K562 (cell line): ENCODE data around the gene GPR108. TPM values are rescaled to one million over a fixed set of nuclear protein-coding genes. Genes with fewer than 3 reads are reported as not detected.

ENCODE experiments used
- ARHGAP35 ChIP-seq: fragments of 450-650 bp; IDR thresholded peaks from 2 replicates; pipeline ENCODE4 v1.6.1; 2018; ENCODE audit not compliant: partially characterized antibody
- ATF4 ChIP-seq: fragments of 450-650 bp; formaldehyde crosslinking; IDR thresholded peaks from 2 replicates; pipeline ENCODE4 v1.4.0; 2022; ENCODE audit warnings: mild to moderate bottlenecking, moderate library complexity
- ETV1 ChIP-seq: fragments of 450-650 bp; conservative IDR thresholded peaks from 2 replicates; pipeline ENCODE4 v1.6.1; 2016; ENCODE audit warnings: missing genetic modification characterization, control low read depth, low read depth, missing compliant biosample characterization
- FIP1L1 ChIP-seq: fragments of 200-400 bp; formaldehyde crosslinking; IDR thresholded peaks from 2 replicates; pipeline ENCODE4 v1.6.1; 2018; ENCODE audit warnings: mild to moderate bottlenecking, low read depth, low read length; ENCODE audit not compliant: poor library complexity, severe bottlenecking
- FOXO4 ChIP-seq: fragments of 450-650 bp; formaldehyde crosslinking; IDR thresholded peaks from 2 replicates; pipeline ENCODE4 v1.4.0; 2020; ENCODE audit warnings: mild to moderate bottlenecking, moderate library complexity
- MTA2 ChIP-seq: fragments of 450-650 bp; IDR thresholded peaks from 2 replicates; pipeline ENCODE4 v1.6.1; 2016; ENCODE audit warnings: low read depth
- MYC ChIP-seq, 2 experiments: fragments of 250-450 bp in 1 of 2; sonication (Bioruptor Pico) in 1 of 2; IDR thresholded peaks; 2 replicates each; pipeline versions ENCODE4 v1.5.1 to v1.6.1; 2012 to 2021; ENCODE audit warnings: low read depth in 2 of 2, borderline replicate concordance in 1 of 2, improper control_type of control experiment in 1 of 2, low read length in 1 of 2, mild to moderate bottlenecking in 1 of 2, moderate library complexity in 1 of 2
- NBN ChIP-seq: fragments of 450-650 bp; IDR thresholded peaks from 2 replicates; pipeline ENCODE4 v1.6.1; 2016; ENCODE audit warnings: low read depth, mild to moderate bottlenecking
- RB1 ChIP-seq: fragments of 450-650 bp; IDR thresholded peaks from 2 replicates; pipeline ENCODE4 v1.6.1; 2017; ENCODE audit warnings: low read depth, mild to moderate bottlenecking
- RNF219 ChIP-seq: fragments of 250-450 bp; sonication (Bioruptor Pico); IDR thresholded peaks from 2 replicates; pipeline ENCODE4 v1.5.0; 2022; ENCODE audit warnings: mild to moderate bottlenecking
- SIN3A ChIP-seq, 2 experiments: fragments of 150-350 bp in 1 of 2; IDR thresholded peaks; 2 replicates each; pipeline ENCODE4 v1.6.1; 2011 to 2016; ENCODE audit warnings: borderline replicate concordance in 2 of 2, low read depth in 2 of 2, low read length in 2 of 2, mild to moderate bottlenecking in 2 of 2, moderate library complexity in 2 of 2; ENCODE audit not compliant: control insufficient read depth in 1 of 2
- STAG1 ChIP-seq: sonication (generic); formaldehyde crosslinking; IDR thresholded peaks from 2 replicates; pipeline ENCODE4 v1.5.0; 2020; ENCODE audit warnings: missing genetic modification reagents, borderline replicate concordance
- TEAD4 ChIP-seq, 2 experiments: sonication (generic) in 1 of 2; formaldehyde crosslinking in 1 of 2; IDR thresholded peaks; 2 replicates each; pipeline versions ENCODE4 v1.6.1 to v1.8.0; 2012 to 2022; ENCODE audit warnings: borderline replicate concordance in 1 of 2, inconsistent platforms in 1 of 2, low read length in 1 of 2, mild to moderate bottlenecking in 1 of 2, missing genetic modification reagents in 1 of 2
- USF2 ChIP-seq: sonication (generic); formaldehyde crosslinking; IDR thresholded peaks from 2 replicates; pipeline ENCODE4 v1.5.0; 2020; ENCODE audit warnings: missing genetic modification reagents
- ZFP36 ChIP-seq: fragments of 150-350 bp; IDR thresholded peaks from 2 replicates; pipeline ENCODE4 v1.6.1; 2018; ENCODE audit warnings: low read length, low read depth; ENCODE audit not compliant: partially characterized antibody
- ZFP91 ChIP-seq: sonication (generic); formaldehyde crosslinking; IDR thresholded peaks from 2 replicates; pipeline ENCODE4 v1.8.0; 2022; ENCODE audit warnings: mild to moderate bottlenecking, missing genetic modification reagents
- ZZZ3 ChIP-seq: fragments of 450-650 bp; IDR thresholded peaks from 2 replicates; pipeline ENCODE4 v1.6.1; 2016; ENCODE audit warnings: antibody characterized with exemption, mild to moderate bottlenecking, moderate library complexity
- polyA plus RNA-seq, 8 experiments: library from polyadenylated mRNA; depleted of rRNA in 4 of 8; stranded (reverse) in 5 of 8; unstranded in 3 of 8; fragments of >200 nt; fragmentation: Nextera tagmentation in 2 of 8; fragmentation: Illumina TruSeq in 1 of 8; extraction: Ambion mirVana in 2 of 8; extraction: Trizol in 1 of 8; gene quantifications; 2 replicates each; pipeline versions ENCODE4 v1.2.1 to v1.2.3, GENCODE V29; 2011 to 2014; ENCODE audit warnings: inconsistent platforms in 1 of 8, missing spikeins in 1 of 8
- total RNA-seq, 7 experiments: library from RNA; depleted of rRNA in 6 of 7; stranded (reverse); fragments of >200 nt in 6 of 7; fragmentation: Illumina TruSeq in 2 of 7; extraction: Trizol in 2 of 7; gene quantifications; 2 replicates each; pipeline versions ENCODE4 v1.2.1 to v1.2.3, GENCODE V29; 2011 to 2021; ENCODE audit warnings: low replicate concordance in 1 of 7

GPR108 gene
- total and polyA plus RNA-seq, 9 of the 15 experiments (the other 6 are each of a cell fraction or from before 2014, with no cell fraction given) = 2.4 to 33.2 (median 24.4) TPM

- TF ChIP-seq ATF4 (CRISPR knock-in tag) (no peak), RNF219 (CRISPR knock-in tag) (no peak), ARHGAP35 (no peak), USF2 (CRISPR knock-in tag) (peak; percentile 41; the same call in 1 of the 2 replicates), FOXO4 (CRISPR knock-in tag) (no peak; the same call in 1 of the 2 replicates), ZFP36 (peak; percentile 39), ZFP91 (no peak), ZZZ3 (no peak), RB1 (peak; percentile 49; the same call in 1 of the 2 replicates), MYC (IDR thresholded peaks at IDR 0.05; ENCODE audit: low read depth, low read length) (peak; percentile 52; the same call in 1 of the 2 replicates), MYC (CRISPR knock-in tag; IDR thresholded peaks at IDR 0.05; ENCODE audit: borderline replicate concordance, low read depth) (no peak), MTA2 (no peak), NBN (peak; percentile 83), ETV1 (tag) (0 out of 2 replicates have a peak, but pooled peaks have one; percentile 2), FIP1L1 (no peak), TEAD4 (IDR thresholded peaks at IDR 0.05; ENCODE audit: low read length) (peak; percentile 8; the same call in 1 of the 2 replicates), TEAD4 (CRISPR knock-in tag; IDR thresholded peaks at IDR 0.05; ENCODE audit: borderline replicate concordance) (no peak), SIN3A (IDR thresholded peaks at IDR 0.05; ENCODE audit: borderline replicate concordance in 2 of 2, control insufficient read depth in 1 of 2, low read depth in 2 of 2, low read length in 2 of 2) (peak in 1 of 2 experiments; percentile 46; a peak in 1 of 4 replicates), STAG1 (CRISPR knock-in tag) (peak; percentile 17; the same call in 1 of the 2 replicates)
These were observed 1.0 kb downstream of the GPR108 start (continued) for GRCh38 chr19:6736169-6736916.
